Erythroblast (primary cell): ENCODE measurements around the gene BCAM.
"Not testable (repeated sequence)": the region's sequence is repeated elsewhere in the genome, so short reads cannot be mapped to it uniquely, and the experiment has no call there.

ENCODE experiments used
- DNase-seq, 2 experiments: peaks; one replicate each; lab custom pipeline; 2025; lab: John Stamatoyannopoulos, UW
- GATA1 ChIP-seq: IDR thresholded peaks from 2 replicates; pipeline ENCODE4 v1.6.1; 2011; ENCODE audit warnings: low read depth, mild to moderate bottlenecking, control low read depth, low read length, moderate library complexity
- POLR2A ChIP-seq: IDR thresholded peaks from 2 replicates; pipeline ENCODE4 v1.6.1; 2011; ENCODE audit warnings: mild to moderate bottlenecking, low read length

The BCAM gene

GRCh38 chr19:44816301-44816700 lies 7.4 kb downstream of the BCAM start:
- TF ChIP-seq POLR2A (no peak), GATA1 (no peak)
- no peak for DNase-seq

GRCh38 chr19:44817725-44818465 lies 9.0 kb downstream of the BCAM start:
- no peak for TF ChIP-seq GATA1
- TF ChIP-seq POLR2A, result no peak
- DNase-seq, result no peak

DNA sequence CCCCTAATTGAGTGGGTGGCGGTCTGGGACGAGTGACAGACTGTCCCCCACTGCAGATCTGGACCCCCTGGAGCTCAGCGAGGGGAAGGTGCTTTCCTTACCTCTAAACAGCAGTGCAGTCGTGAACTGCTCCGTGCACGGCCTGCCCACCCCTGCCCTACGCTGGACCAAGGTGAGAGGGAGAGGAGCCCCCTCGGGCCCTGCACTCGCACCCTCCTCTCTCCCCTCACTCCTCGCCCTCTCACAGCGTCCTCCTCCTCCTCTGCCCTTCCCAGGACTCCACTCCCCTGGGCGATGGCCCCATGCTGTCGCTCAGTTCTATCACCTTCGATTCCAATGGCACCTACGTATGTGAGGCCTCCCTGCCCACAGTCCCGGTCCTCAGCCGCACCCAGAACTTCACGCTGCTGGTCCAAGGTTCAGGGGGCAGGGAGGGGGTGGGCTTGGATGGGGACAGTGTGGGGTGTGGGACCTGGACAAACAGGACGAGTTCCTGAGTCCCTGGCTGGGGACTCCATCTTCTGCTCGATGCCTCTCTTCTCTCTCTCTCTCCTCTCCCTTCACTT lies 9.6 kb downstream of the BCAM start:
- DNase-seq, result no peak

DNA sequence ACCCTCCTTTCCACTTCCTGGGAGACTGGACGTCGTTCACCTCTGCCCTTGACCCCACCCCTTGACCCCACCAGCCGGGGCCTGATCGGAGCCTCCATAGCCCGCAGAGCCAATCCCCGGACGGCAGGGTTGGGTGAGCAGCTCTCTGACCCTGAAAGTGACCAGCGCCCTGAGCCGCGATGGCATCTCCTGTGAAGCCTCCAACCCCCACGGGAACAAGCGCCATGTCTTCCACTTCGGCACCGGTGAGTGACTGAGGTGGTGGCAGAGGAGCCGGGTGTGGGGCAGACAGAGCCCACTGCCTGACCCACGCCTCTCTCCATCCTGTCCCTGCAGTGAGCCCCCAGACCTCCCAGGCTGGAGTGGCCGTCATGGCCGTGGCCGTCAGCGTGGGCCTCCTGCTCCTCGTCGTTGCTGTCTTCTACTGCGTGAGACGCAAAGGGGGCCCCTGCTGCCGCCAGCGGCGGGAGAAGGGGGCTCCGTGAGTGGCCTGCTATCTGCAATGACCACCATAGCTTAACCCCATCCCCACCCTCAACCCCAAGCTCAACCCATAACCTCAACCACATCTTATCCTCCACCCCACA lies 10.4 kb downstream of the BCAM start:
- DNase-seq, result no peak

More for the DNA sequence above, 9.6 kb downstream of the BCAM start:
- TF ChIP-seq POLR2A, result no peak
- TF ChIP-seq GATA1, result no peak

DNA sequence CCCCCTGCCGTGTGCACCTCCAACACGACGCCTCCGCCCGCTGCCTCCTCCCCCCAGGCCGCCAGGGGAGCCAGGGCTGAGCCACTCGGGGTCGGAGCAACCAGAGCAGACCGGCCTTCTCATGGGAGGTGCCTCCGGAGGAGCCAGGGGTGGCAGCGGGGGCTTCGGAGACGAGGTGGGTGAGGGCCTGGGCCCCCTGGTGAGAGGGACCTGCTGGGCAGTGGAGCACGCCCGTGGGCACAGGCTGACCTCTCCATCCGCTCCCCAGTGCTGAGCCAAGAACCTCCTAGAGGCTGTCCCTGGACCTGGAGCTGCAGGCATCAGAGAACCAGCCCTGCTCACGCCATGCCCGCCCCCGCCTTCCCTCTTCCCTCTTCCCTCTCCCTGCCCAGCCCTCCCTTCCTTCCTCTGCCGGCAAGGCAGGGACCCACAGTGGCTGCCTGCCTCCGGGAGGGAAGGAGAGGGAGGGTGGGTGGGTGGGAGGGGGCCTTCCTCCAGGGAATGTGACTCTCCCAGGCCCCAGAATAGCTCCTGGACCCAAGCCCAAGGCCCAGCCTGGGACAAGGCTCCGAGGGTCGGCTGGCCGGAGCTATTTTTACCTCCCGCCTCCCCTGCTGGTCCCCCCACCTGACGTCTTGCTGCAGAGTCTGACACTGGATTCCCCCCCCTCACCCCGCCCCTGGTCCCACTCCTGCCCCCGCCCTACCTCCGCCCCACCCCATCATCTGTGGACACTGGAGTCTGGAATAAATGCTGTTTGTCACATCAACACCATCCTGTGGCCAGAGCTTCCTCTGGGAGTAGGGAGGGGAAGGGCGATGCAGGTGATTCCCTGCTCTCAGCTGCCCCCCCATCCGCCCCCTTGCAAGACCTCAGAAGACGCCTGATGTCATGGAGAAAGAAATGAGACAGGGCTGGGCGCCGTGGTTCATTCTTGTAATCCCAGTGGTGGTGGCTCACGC lies 12.0 kb downstream of the BCAM start:
- no peak for DNase-seq
- no peak for TF ChIP-seq POLR2A

More for the DNA sequence above, 10.4 kb downstream of the BCAM start:
- TF ChIP-seq GATA1, result no peak
- TF ChIP-seq POLR2A, result no peak

DNA sequence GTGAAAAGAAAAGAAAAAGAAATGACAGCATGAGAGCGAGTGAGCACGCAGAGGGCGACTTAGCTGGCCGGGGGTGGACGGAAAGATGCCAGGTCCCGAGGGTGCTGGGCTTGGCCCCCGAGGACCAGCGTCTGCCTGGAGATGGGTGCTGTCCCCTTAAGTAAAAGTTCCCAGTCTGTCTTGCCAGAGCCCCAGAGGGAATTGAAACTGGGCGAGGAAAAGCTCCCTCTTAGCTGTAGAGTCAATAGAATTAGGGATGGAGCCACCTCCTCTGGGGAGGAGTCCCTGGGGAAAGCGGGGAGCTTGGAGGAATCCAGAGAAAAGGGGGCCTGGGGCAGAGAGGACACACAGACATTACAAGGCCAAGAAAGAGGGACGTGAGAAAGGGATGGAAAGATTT lies 13.3 kb downstream of the BCAM start:
- TF ChIP-seq GATA1, result no peak
- TF ChIP-seq POLR2A, result no peak

GRCh38 chr19:44822670-44823372 lies 13.9 kb downstream of the BCAM start:
- DNase-seq, result no peak
- TF ChIP-seq POLR2A (no peak), GATA1 (no peak)

More for the DNA sequence above, 13.3 kb downstream of the BCAM start:
- DNase-seq, result no peak

DNA sequence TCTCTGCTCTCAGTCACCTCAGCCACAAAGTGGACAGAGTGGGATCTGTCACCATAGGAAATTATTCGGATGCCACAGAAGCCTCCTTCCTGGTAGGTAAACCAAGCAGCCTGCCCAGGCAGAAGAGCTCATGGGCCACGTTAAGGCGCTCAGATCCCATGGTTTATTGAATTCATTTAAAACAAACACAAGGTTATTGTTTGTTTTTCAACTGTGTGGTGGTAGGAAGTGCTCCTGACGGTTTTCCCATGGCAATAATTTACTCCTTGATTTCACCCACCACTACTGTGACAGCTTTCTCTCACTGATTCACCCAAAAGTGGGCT lies 14.4 kb downstream of the BCAM start:
- DNase-seq, result no peak

GRCh38 chr19:44824761-44825160 lies 15.9 kb downstream of the BCAM start:
- DNase-seq, result no peak
- TF ChIP-seq POLR2A, result no peak
- TF ChIP-seq GATA1, result no peak

More for the DNA sequence above, 14.4 kb downstream of the BCAM start:
- TF ChIP-seq GATA1, result no peak
- TF ChIP-seq POLR2A, result no peak

- DNase-seq, result not testable (repeated sequence)
Measured at GRCh38 chr19:44832875-44833274, 24.0 kb downstream of the BCAM start.

GRCh38 chr19:44834399-44834798 lies 25.5 kb downstream of the BCAM start:
- DNase-seq, result not testable (repeated sequence)

DNA sequence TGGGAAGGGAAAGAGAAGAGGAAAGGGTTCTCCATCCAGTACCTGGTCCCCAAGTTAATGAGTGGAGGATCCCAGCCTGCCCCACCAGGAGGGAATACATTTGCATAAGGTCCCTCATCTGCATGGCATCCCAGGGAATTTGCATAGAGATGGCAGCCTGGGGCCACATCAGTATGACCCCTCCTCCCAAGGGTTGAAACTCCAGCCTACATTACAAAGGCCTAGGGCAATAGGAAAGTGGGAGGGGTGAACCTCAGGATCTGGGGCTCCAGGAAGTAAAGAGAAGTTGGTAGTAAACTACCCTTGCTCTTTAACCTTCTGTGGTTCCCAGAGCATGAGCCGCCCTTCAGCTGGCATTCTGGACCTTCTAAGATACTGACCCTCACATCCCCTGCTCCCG lies 30.4 kb downstream of the BCAM start:
- DNase-seq, result no peak
- TF ChIP-seq GATA1, result no peak
- no peak for TF ChIP-seq POLR2A

DNA sequence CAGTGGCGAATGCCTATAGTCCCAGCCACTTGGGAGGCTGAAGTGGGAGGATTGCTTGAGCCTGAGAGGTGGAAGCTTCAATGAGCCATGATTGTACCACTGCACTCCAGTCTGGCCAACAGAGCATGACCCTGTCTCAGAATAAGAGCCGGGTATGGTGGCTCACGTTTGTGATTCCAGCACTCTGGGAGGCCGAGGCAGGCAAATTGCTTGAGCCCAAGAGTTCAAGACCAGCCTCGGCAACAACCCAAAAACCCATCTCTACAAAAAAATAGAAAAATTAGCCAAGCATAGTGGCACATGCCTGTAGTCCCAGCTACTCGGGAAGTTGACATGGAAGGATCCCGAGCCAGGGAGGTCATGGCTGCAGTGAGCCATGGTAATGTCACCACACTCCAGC lies 31.9 kb downstream of the BCAM start:
- TF ChIP-seq POLR2A (no peak), GATA1 (no peak)
- DNase-seq, result no peak

DNA sequence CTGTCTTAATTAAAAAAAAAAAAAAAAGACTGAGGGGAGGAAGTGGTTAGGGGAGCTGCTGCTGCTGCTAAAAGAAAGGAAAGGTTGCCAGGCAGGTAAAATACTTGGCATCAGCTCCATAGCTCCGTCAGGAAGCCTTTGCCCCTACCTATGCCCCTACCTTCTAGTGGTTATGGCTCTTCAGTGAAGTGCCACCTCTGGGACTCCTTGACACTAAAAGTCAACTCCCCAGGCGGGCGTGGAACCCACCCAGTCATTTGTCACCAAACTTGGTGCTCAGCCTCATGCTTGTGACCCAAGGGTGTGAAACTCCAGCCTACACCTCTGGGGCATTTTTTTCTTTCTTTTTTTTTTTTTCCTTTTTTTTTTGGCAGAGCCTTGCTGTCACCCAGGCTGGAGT lies 32.3 kb downstream of the BCAM start:
- no peak for DNase-seq

More for the DNA sequence above, 32.3 kb downstream of the BCAM start:
- no peak for TF ChIP-seq GATA1
- no peak for TF ChIP-seq POLR2A
